Omental fat pad (tissue), 4 donors: Measurements from ENCODE around the gene COX15. TPM values are rescaled to one million over a fixed set of nuclear protein-coding genes. Genes with fewer than 3 reads are reported as not detected.

Source experiments
- ATAC-seq: fragments of 150-250 bp; one replicate; pipeline ENCODE4 v1.9.1; 2016; ENCODE audit warnings: mild to moderate bottlenecking, moderate library complexity; ENCODE audit not compliant: low FRiP score
- DNase-seq: peaks from one replicate; pipeline ENCODE4 v3.0.0-alpha.2; 2019; ENCODE audit warnings: low spot score
- CTCF ChIP-seq, 3 donors: fragments of 450-650 bp; IDR thresholded peaks; one replicate each; pipeline ENCODE4 v1.5.1; 2016 to 2017; ENCODE audit warnings: antibody characterized with exemption in 3 of 3, mild to moderate bottlenecking in 3 of 3, moderate library complexity in 2 of 3
- total RNA-seq, 4 donors: library from RNA; depleted of rRNA; stranded (reverse); fragments of >200 nt; gene quantifications; one replicate each; pipeline ENCODE4 v1.1.0, GENCODE V29; 2016

Gene COX15
- total RNA-seq, 4 donors from 2014 or later: 16.8 to 37.7 (median 32.8) TPM

- DNase-seq (no peak), ATAC-seq (no peak)
- TF ChIP-seq CTCF (IDR thresholded peaks at IDR 0.05): no peak
Measured at GRCh38 chr10:99698504-99699080, 33.3 kb downstream of the COX15 start.

- no peak for ATAC-seq
- TF ChIP-seq CTCF (IDR thresholded peaks at IDR 0.05): no peak
- DNase-seq: no peak
Measured at GRCh38 chr10:99695761-99696160, 36.2 kb downstream of the COX15 start.

- no peak for TF ChIP-seq CTCF (IDR thresholded peaks at IDR 0.05)
- no peak for DNase-seq
- no peak for ATAC-seq
Measured at GRCh38 chr10:99693933-99694583, 37.9 kb downstream of the COX15 start.

- DNase-seq (no peak), ATAC-seq (no peak)
- no peak for TF ChIP-seq CTCF (IDR thresholded peaks at IDR 0.05)
Measured at GRCh38 chr10:99689461-99689860, 42.5 kb downstream of the COX15 start.

- ATAC-seq (no peak), DNase-seq (no peak)
- no peak for TF ChIP-seq CTCF (IDR thresholded peaks at IDR 0.05)
Measured at GRCh38 chr10:99685597-99685967, 46.3 kb downstream of the COX15 start.

- no peak for TF ChIP-seq CTCF (IDR thresholded peaks at IDR 0.05)
- DNase-seq (no peak), ATAC-seq (no peak)
Measured at GRCh38 chr10:99682752-99683151, 49.2 kb downstream of the COX15 start.

Other genes starting within 250 kb of the COX15 start
- gene NKX2-3, start 199.2 kb downstream of the COX15 start, total RNA-seq: 10 to 100 TPM in 1 of 4 donors, 1 to 10 TPM in 1, under 1 TPM in 2; 0.36 to 15.4 (median 0.87) TPM
- gene SLC25A28, start 111.7 kb downstream of the COX15 start, total RNA-seq: 10 to 100 TPM; 30.2 to 45.4 (median 41.7) TPM
- gene ENTPD7, start 72.6 kb downstream of the COX15 start, total RNA-seq: 10 to 100 TPM in 2 of 4 donors, 1 to 10 TPM in 2; 5.2 to 18.6 (median 9.2) TPM
- gene CUTC, start 107 bp upstream of the COX15 start, total RNA-seq: 10 to 100 TPM; 29.7 to 57.5 (median 42.0) TPM
- gene ABCC2, start 50.5 kb upstream of the COX15 start, total RNA-seq: 1 to 10 TPM in 2 of 4 donors, under 1 TPM in 2; 0.84 to 9.1 (median 1.5) TPM